Coronary artery (tissue), 2 donors: Measurements from ENCODE around the gene MCTP1.

Experiments used
- DNase-seq: peaks from one replicate; pipeline ENCODE4 v3.0.0-alpha.2; 2017; ENCODE audit warnings: low spot score
- H3K27ac ChIP-seq, 2 donors: fragments of 200-600 bp; sonication (generic); one replicate each; pipeline ENCODE4 v1.5.1; 2016 to 2019
- H3K4me3 ChIP-seq: fragments of 200-600 bp; sonication (generic); 2 replicates; pipeline ENCODE4 v1.5.1; 2016; ENCODE audit warnings: mild to moderate bottlenecking, moderate library complexity
- CTCF ChIP-seq: fragments of 200-600 bp; sonication (generic); IDR thresholded peaks from one replicate; pipeline ENCODE4 v1.5.1; 2019; ENCODE audit warnings: antibody characterized with exemption

MCTP1 gene

GRCh38 chr5:94811331-94811730 is 473.6 kb downstream of the MCTP1 start:
- no peak for DNase-seq
- H3K27ac ChIP-seq = no peak overlapping the region
- no peak for TF ChIP-seq CTCF

GRCh38 chr5:94810877-94811276 is 474.0 kb downstream of the MCTP1 start:
- no peak for TF ChIP-seq CTCF
- H3K4me3 ChIP-seq = no peak overlapping the region
- DNase-seq = no peak
- H3K27ac ChIP-seq = no peak overlapping the region

More at GRCh38 chr5:94811331-94811730, 473.6 kb downstream of the MCTP1 start:
- no peak overlapping the region for H3K4me3 ChIP-seq

- no peak for DNase-seq
- Histone ChIP-seq H3K27ac (no peak overlapping the region), H3K4me3 (no peak overlapping the region)
- no peak for TF ChIP-seq CTCF
Measured at GRCh38 chr5:94810281-94810680, 474.6 kb downstream of the MCTP1 start.

- no peak overlapping the region for H3K27ac ChIP-seq
- TF ChIP-seq CTCF = no peak
- no peak overlapping the region for H3K4me3 ChIP-seq
- no peak for DNase-seq
Measured at GRCh38 chr5:94808497-94808896, 476.4 kb downstream of the MCTP1 start.

GRCh38 chr5:94807985-94808384 is 476.9 kb downstream of the MCTP1 start:
- H3K4me3 ChIP-seq = no peak overlapping the region
- H3K27ac ChIP-seq = no peak overlapping the region
- DNase-seq = no peak
- TF ChIP-seq CTCF = no peak

GRCh38 chr5:94802450-94802849 is 482.4 kb downstream of the MCTP1 start:
- Histone ChIP-seq H3K4me3 (no peak overlapping the region), H3K27ac (no peak overlapping the region)
- TF ChIP-seq CTCF = no peak
- DNase-seq = no peak

GRCh38 chr5:94796586-94796985 is 488.3 kb downstream of the MCTP1 start:
- H3K4me3 ChIP-seq = no peak overlapping the region
- no peak overlapping the region for H3K27ac ChIP-seq
- DNase-seq = no peak
- no peak for TF ChIP-seq CTCF
